WI38 (cell line): ENCODE measurements around the gene NISCH.

Experiments
- H3K4me3 ChIP-seq: 2 replicates; pipeline ENCODE4 v1.5.1; 2011; ENCODE audit warnings: low read depth, mild to moderate bottlenecking, control low read depth, low read length
- TF ChIP-seq, protein P1 (sequence below): IDR thresholded peaks from 2 replicates; pipeline ENCODE4 v1.5.1; 2012; ENCODE audit warnings: low read depth, mild to moderate bottlenecking, control low read depth, low read length

Gene NISCH

DNA sequence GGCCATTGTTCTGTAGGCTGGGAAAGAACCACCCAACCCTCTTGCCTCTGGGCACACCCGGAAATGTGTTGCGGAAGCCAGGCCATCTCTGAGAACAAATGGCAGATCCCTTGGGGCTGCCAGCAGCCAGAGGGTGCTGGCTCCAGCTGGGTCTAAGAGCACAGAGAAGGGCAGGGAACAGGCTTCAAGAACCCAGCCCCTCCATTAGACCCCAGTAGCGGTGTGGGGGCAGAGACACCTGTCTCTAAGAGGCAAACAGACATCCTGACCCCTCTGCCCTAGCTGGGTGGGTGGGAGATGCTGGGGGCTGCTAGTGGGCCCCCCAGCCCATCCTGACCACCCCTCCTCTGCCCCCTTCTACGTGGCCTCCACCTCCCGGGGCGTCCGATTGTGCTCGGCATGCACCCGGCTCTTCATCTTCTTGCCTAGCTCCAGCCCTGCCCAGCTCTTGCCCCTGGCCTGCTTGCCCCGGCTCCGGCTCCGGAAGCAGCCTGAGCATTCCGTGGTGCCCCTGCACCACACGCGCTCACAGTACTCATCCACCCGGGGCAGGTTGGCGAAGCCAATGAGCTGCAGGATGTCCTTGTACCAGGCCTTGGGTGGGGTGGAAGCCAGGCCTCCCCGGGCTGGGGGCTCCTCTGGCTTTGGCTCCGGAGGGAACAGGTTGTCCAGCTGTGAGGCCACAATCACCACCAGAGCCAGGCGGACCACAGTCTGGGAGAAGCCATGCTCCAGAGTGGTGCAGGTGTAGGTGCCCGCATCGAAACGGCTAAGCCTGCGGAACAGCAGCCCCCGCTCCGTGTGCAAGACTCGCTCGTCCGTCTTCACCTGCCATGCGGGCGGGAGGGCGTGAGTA lies 19.9 kb upstream of the NISCH start:
- H3K4me3 ChIP-seq: no peak overlapping the region
- TF ChIP-seq, protein P1, sequence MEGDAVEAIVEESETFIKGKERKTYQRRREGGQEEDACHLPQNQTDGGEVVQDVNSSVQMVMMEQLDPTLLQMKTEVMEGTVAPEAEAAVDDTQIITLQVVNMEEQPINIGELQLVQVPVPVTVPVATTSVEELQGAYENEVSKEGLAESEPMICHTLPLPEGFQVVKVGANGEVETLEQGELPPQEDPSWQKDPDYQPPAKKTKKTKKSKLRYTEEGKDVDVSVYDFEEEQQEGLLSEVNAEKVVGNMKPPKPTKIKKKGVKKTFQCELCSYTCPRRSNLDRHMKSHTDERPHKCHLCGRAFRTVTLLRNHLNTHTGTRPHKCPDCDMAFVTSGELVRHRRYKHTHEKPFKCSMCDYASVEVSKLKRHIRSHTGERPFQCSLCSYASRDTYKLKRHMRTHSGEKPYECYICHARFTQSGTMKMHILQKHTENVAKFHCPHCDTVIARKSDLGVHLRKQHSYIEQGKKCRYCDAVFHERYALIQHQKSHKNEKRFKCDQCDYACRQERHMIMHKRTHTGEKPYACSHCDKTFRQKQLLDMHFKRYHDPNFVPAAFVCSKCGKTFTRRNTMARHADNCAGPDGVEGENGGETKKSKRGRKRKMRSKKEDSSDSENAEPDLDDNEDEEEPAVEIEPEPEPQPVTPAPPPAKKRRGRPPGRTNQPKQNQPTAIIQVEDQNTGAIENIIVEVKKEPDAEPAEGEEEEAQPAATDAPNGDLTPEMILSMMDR: no peak

DNA sequence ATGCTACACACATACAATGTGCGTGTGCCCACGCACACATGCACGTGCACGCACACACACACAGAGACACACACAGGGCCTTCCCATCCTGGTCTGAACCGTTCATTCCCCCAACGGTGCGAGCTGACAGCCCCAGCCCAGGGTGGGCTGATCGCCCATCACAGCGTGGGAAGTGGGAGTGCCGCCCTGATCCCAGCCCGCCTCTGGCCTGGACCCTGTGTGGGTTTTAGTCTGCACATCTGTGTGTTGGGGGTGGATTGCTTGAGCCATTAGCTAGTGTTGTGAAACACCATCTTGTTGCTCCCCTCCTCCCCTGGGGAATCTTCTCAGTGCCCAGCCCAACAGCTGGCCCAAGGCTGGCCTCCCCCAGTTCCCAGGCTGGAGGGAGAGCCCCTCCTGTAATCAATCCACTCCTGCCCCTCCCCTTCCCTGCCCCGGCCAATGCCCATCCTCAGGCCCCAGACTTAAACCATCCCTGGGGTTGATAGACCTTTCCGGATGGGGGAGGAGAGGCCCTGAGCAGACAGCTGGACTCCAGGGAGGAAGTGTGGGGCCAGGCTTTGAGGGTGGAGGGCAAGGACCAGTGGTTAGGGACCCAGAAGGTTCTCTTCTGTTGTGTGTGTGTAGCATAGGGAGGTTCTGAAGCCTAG lies 18.8 kb upstream of the NISCH start:
- TF ChIP-seq, protein P1: no peak

DNA sequence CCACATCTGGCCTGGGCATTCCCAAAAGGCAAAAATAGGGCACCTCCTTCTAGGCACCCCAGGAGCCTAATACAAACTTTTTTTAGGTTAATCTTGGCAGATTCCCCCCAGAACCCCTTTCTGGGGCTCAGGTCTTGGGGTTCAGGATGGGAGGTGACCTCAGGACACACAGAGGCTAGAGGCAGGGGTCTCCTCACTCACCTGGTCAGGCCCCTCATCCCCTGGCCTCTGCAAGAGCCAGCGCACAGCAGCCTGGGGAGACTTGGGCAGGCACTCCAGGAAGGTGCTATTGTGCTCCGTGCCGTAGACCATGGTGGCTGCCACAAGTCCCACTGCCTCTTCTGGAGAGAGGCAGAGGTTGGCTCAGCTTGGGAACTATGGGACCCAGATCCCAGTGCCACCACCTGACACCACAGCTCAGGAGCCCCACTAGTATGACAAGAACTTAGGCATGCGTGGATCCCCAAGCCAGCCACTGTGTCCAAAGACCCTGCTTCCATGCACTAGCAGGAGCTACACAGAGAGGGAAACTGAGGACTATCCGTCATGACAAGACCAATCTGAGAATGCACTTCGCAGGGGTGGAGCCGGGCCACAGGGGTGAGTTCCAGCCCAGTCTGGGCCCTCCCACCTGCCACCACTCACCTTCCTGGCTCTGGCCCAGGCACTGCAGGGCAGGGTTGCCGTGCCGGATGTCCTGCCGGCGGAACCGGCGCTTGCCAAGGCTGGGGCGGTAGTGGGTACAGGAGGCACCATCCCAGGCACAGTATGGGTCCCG lies 17.9 kb upstream of the NISCH start:
- no peak overlapping the region for H3K4me3 ChIP-seq
- TF ChIP-seq, protein P1: no peak

More for the DNA sequence above, 18.8 kb upstream of the NISCH start:
- no peak overlapping the region for H3K4me3 ChIP-seq

DNA sequence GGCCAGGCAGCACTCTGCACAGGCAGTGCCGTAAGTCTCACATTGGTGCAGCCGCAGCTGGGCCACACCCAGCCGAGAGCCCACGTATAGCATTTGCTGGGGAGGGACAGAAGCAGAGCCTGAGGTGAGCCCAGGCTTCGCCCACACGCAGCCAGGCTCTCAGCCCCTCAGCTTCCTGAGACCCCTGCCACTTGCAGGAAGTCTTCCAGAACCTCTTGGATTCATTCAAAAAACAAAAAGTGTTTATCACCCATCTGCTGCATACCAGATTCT lies 17.4 kb upstream of the NISCH start:
- TF ChIP-seq, protein P1: no peak
- H3K4me3 ChIP-seq: no peak overlapping the region

DNA sequence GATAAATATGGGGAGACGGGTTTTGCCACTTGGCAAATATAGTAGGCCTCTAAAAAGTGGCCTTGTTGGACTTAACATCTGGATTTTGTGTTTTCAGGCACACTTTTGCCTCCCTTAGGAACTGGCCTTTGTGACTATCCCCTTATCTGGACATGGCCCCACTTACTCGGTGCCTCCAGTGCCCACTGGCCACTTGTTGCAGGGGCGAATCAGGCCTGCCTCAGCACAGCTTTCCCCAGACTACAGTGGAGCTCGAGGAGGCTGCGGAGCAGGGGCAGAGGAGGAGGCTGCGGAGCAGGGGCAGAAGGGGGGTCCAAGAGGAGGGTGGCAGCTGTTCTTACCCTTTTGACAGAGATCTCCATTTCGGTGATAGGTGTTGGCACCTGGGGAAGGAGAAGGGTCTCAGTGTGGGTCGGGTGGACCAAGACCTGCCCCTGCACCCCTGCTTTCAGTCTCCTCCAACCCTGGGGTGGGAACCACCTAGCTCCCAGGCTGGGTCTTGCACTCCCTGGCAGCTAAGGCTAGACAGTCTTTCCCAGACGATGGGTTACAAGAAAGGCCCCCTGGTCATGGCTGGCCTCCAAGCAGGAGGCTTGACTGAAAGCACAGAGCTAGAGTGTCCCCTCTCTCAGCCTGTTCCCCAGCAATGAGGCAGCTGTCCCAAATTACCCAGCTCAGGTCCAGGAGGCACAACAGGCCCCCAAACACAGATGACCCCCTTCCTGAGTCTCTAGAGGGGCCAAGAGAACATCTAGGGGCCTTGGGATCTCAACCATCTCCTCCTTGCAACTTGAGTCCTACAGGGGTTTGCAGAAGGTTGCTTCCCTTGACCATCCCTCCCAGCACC lies 16.6 kb upstream of the NISCH start:
- TF ChIP-seq, protein P1: no peak
- no peak overlapping the region for H3K4me3 ChIP-seq

DNA sequence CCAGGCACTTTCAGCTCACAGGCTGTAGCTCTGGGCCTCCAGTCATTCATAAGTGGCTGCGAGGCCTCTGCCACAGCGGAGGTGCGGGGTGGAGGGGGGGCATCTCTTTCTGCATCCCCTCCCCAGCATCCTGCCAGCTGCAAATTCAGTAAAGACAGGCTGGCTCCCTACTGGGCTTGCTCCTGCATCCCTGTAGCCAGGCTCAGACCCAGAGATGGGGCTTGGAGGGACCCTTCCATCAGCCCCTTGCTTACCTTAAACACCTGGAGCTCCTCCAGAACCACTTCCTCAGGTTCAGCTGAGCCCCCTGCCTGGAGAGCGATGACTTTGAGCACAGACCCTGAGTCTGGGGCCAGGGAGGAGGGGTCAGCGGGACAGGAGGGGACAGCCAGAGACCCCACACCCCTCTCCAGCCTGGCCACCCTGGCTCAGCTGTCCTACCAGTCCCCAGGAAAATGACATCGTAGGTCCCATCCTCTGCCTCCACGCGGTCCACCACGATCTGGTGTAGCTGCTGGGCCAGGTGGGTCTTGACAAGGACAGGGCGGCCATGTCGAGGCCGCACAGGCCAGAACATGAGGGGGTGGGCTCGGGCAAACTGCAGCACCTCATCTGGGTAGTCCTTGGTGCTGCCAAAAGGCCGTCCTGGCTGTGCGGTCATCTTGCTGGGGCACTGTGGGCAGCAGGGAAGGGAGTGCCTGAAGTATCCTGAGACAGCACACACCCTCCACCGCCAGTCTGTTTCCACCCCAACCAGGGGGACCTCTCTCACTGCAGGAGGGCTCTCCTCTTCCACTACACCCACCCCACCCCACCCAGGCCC lies 15.8 kb upstream of the NISCH start:
- no peak overlapping the region for H3K4me3 ChIP-seq
- TF ChIP-seq, protein P1: no peak
